Neural progenitor cell (in vitro differentiated cells): ENCODE measurements around the gene NAPG.

Source experiments
- CTCF ChIP-seq: fragments of 200-600 bp; sonication (generic); IDR thresholded peaks from 2 replicates; pipeline ENCODE4 v1.5.1; 2017; ENCODE audit warnings: antibody characterized with exemption, mild to moderate bottlenecking
- EZH2phosphoT487 ChIP-seq: fragments of 200-600 bp; sonication (generic); IDR thresholded peaks from 2 replicates; pipeline ENCODE4 v1.6.1; 2017; ENCODE audit warnings: antibody characterized with exemption

DNA sequence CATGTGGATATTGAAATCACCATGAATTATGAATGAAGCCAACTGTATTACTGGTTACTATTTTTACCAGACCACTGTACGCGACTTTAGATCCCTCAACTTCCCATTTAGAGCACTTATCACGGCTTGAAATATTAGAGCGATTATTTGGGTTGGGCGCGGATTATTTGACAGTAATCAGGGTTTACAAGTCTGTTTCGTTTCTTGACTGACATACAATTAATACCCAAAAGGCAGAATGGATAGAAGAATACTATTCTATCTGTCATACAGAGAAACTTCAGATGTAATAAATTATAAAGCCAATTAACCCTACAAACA lies 496 bp upstream of the NAPG start:
- no peak for TF ChIP-seq EZH2phosphoT487
- TF ChIP-seq CTCF, result no peak
